K562 (cell line): ENCODE data around the gene RTL10. TPM values are rescaled to one million over a fixed set of nuclear protein-coding genes. Genes with fewer than 3 reads are reported as not detected.

Experiments
- CCNT2 ChIP-seq: IDR thresholded peaks from 2 replicates; pipeline ENCODE4 v1.6.1; 2011; ENCODE audit warnings: borderline replicate concordance, low read depth, mild to moderate bottlenecking, moderate library complexity, mixed read lengths, low read length; ENCODE audit not compliant: insufficient read length; ENCODE audit errors: extremely low read depth
- CHD7 ChIP-seq: fragments of 200-600 bp; sonication (generic); IDR thresholded peaks from one replicate; pipeline ENCODE4 v1.6.1; 2012; ENCODE audit warnings: mild to moderate bottlenecking, low read depth, low read length, inconsistent platforms
- DPF2 ChIP-seq: fragments of 450-650 bp; IDR thresholded peaks from 2 replicates; pipeline ENCODE4 v1.6.1; 2016
- EP400 ChIP-seq: fragments of 450-650 bp; IDR thresholded peaks from 2 replicates; pipeline ENCODE4 v1.6.1; 2017; ENCODE audit warnings: antibody characterized with exemption, mild to moderate bottlenecking, moderate library complexity
- ETV1 ChIP-seq: fragments of 450-650 bp; conservative IDR thresholded peaks from 2 replicates; pipeline ENCODE4 v1.6.1; 2016; ENCODE audit warnings: missing genetic modification characterization, control low read depth, low read depth, missing compliant biosample characterization
- EZH2 ChIP-seq: IDR thresholded peaks from 2 replicates; pipeline ENCODE4 v1.6.1; 2012; ENCODE audit warnings: low read depth, mild to moderate bottlenecking, inconsistent platforms, low read length, borderline replicate concordance
- HCFC1 ChIP-seq: IDR thresholded peaks from 2 replicates; pipeline ENCODE4 v1.6.1; 2012; ENCODE audit warnings: low read depth, low read length, improper control_type of control experiment
- RNF219 ChIP-seq: fragments of 250-450 bp; sonication (Bioruptor Pico); IDR thresholded peaks from 2 replicates; pipeline ENCODE4 v1.5.0; 2022; ENCODE audit warnings: mild to moderate bottlenecking
- SIRT6 ChIP-seq: IDR thresholded peaks from one replicate; pipeline ENCODE4 v1.6.1; 2012; ENCODE audit warnings: low read depth, mild to moderate bottlenecking, control low read depth, inconsistent platforms, low read length, moderate library complexity
- THRB ChIP-seq: fragments of 450-650 bp; formaldehyde crosslinking; conservative IDR thresholded peaks from 2 replicates; pipeline ENCODE4 v1.4.0; 2022; ENCODE audit warnings: mild to moderate bottlenecking, missing genetic modification characterization
- U2AF1 ChIP-seq: fragments of 200-400 bp; formaldehyde crosslinking; optimal IDR thresholded peaks from 2 replicates; pipeline ENCODE3; 2017; ENCODE audit warnings: mild to moderate bottlenecking, low read depth, low read length, moderate library complexity
- YBX1 ChIP-seq: fragments of 450-650 bp; IDR thresholded peaks from 2 replicates; pipeline ENCODE4 v1.7.1; 2016; ENCODE audit warnings: mild to moderate bottlenecking
- ZNF41 ChIP-seq: fragments of 250-450 bp; sonication (Bioruptor Pico); conservative IDR thresholded peaks from 2 replicates; pipeline ENCODE4 v1.4.0; 2020; ENCODE audit warnings: mild to moderate bottlenecking
- polyA plus RNA-seq, 8 experiments: library from polyadenylated mRNA; depleted of rRNA in 4 of 8; stranded (reverse) in 5 of 8; unstranded in 3 of 8; fragments of >200 nt; fragmentation: Nextera tagmentation in 2 of 8; fragmentation: Illumina TruSeq in 1 of 8; extraction: Ambion mirVana in 2 of 8; extraction: Trizol in 1 of 8; gene quantifications; 2 replicates each; pipeline versions ENCODE4 v1.2.1 to v1.2.3, GENCODE V29; 2011 to 2014; ENCODE audit warnings: inconsistent platforms in 1 of 8, missing spikeins in 1 of 8
- total RNA-seq, 7 experiments: library from RNA; depleted of rRNA in 6 of 7; stranded (reverse); fragments of >200 nt in 6 of 7; fragmentation: Illumina TruSeq in 2 of 7; extraction: Trizol in 2 of 7; gene quantifications; 2 replicates each; pipeline versions ENCODE4 v1.2.1 to v1.2.3, GENCODE V29; 2011 to 2021; ENCODE audit warnings: low replicate concordance in 1 of 7

RTL10 gene
- total and polyA plus RNA-seq, 9 of the 15 experiments (the other 6 are each of a cell fraction or from before 2014, with no cell fraction given): 19.8 to 75.5 (median 32.5) TPM

DNA sequence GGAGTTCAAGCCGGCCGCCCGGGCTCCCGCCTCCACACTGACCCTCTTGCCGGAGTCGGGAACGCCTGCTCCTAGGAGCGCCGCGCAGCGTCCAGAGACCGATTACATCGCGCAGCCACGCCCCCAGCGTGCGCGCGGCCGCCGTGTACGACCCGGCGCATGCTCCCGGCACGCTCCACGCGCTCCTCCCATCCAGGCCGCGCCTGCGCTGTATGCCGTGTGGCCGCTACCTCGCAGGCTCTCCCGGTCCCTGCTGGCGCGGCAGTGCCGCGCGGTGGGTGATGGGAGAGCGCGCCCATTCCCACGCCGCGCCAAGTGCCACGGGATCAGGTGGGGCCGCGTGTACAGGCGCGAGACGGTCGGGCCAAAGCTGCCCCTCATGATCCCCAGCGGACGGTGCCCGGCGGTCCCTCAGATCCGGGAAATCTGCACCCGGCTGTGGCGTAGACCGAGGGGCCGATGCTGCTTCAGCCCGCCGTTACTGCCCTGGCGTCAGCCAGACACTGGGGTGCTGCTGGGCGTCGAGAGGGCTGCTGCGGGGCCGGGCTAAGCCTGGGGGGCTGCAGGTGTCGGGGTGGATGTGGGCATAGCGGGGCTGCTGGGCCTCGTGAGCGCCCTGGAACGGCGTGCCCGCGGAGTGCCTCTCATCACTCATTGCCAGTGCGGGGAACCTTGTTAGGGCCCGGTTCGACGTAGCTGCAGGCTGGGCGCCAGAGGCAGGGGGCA lies at the start of gene RTL10, which contains the start of gene GNB1L (continued):
- peak; percentile 79 for TF ChIP-seq CHD7
- TF ChIP-seq SIRT6: no peak
- TF ChIP-seq HCFC1: peak; percentile 77
- no peak for TF ChIP-seq EZH2
- no peak for TF ChIP-seq YBX1
- TF ChIP-seq THRB (CRISPR knock-in tag): peak; percentile 33; the same call in 1 of the 2 replicates
- TF ChIP-seq CCNT2: no peak
- no peak for TF ChIP-seq U2AF1
- TF ChIP-seq RNF219: no peak
- peak; percentile 8; the same call in 1 of the 2 replicates for TF ChIP-seq ZNF41
- TF ChIP-seq DPF2: no peak
- TF ChIP-seq ETV1 (tag): no peak
- TF ChIP-seq EP400: no peak
